ENCODE data around the gene DPYSL3.

DNA sequence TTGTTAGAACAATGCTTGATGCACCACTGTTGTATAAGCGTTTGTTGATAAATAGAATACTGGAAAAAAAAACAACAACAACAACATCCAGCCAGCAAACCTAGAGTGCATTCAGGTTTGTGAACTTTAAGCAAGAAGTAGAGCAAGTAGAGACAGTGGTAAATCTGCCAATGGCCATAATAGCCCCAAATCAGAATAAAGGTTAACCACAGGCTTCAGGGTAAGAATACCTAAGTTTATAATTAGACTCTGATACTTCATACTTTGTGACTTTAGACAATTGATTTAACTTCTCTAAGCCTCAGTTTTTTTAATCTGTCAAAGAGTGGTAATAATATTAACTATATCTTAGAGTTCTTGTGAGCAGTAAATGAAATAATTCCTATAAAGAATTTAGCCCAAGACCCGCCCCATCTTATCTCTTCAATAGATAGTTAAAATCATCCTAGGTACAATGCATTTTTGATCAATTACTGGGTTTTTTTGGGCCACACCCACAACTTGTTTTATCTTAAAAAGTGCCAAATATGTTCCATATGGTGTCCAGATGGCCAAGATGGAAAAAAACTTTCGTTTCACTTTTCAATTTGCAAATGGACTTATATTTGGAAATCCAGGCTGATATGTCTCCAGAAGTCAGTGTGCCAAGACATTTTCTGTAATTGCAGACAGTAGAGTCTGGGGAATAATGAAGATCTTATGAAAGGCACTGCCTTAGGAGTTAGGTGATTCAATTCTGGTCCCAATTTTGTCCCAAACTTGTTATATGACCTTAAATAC lies 24.5 kb upstream of the DPYSL3 start:
- TF ChIP-seq POLR2A (IDR thresholded peaks at IDR 0.05; ENCODE audit: extremely low read depth, insufficient read length) (no peak), MYC (IDR thresholded peaks at IDR 0.05; ENCODE audit: low read depth, low read length) (no peak)
- TF ChIP-seq, protein P1, sequence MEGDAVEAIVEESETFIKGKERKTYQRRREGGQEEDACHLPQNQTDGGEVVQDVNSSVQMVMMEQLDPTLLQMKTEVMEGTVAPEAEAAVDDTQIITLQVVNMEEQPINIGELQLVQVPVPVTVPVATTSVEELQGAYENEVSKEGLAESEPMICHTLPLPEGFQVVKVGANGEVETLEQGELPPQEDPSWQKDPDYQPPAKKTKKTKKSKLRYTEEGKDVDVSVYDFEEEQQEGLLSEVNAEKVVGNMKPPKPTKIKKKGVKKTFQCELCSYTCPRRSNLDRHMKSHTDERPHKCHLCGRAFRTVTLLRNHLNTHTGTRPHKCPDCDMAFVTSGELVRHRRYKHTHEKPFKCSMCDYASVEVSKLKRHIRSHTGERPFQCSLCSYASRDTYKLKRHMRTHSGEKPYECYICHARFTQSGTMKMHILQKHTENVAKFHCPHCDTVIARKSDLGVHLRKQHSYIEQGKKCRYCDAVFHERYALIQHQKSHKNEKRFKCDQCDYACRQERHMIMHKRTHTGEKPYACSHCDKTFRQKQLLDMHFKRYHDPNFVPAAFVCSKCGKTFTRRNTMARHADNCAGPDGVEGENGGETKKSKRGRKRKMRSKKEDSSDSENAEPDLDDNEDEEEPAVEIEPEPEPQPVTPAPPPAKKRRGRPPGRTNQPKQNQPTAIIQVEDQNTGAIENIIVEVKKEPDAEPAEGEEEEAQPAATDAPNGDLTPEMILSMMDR (IDR thresholded peaks at IDR 0.05; ENCODE audit: low read depth, low read length): no peak
- TF ChIP-seq, protein P2, sequence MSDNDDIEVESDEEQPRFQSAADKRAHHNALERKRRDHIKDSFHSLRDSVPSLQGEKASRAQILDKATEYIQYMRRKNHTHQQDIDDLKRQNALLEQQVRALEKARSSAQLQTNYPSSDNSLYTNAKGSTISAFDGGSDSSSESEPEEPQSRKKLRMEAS (IDR thresholded peaks at IDR 0.05; ENCODE audit: low read depth, low read length): no peak

Data from NB4 (cell line).